Activated T-helper 1 cell treated with anti-CD3 and anti-CD28 coated beads, Interleukin-2, amount 50 U/mL, for 16 hours (primary cell): Measurements from ENCODE around the gene HOXA10.

Experiments
- DNase-seq, 2 donors: peaks; one replicate each; pipeline ENCODE4 v3.0.0-alpha.2; 2020; ENCODE audit warnings: low read depth in 1 of 2, low spot score in 1 of 2

The HOXA10 gene

DNA sequence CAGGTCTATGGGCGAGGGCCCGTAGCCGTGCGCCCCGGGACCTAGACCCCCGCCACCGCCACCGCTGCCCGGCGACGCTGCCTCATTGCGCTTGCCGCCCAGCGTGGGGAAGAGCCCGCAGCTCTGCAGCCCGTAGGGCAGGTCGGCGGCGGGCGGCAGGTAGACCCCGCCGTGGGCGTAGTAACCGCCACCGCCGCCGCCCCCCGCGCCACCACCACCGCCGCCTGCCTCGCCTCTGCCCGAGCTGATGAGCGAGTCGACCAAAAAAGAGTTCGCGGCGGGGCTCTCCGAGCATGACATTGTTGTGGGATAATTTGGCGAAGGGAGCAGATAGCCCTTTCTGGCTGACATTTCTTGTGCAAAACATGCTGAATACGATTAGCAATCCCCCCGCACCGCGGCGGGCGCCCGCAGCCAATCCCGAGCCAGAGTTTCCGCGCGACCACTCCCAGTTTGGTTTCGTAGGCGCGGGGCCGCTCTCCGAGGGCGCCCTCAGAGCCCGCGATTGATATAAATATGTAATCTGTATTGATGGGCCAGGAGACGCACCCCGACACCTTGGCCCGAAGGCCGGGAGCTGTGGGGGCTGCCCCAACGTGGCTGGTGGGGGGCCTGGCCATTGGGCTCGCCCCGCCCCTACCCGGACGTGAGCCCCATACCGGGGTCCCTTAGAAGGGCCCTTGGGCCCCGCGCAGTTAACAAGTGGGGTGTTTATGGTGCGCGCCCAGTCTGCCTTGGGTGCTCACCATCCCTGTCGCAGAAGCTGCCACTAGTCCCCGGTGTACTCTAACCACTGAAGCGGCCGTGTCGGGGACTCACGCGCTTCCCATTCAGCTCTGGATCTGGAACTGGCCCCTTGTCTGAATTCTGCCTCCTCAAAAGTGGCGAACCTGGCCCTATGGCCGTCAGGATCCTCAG is at the start of gene HOXA10:
HOXA10 (minus strand) TSS at position 365 of the 918 bp plus-strand sequence; CDS start at position 351, 14 bp downstream.
- DNase-seq, result peak in 1 of 2 donors; percentile 3

DNA sequence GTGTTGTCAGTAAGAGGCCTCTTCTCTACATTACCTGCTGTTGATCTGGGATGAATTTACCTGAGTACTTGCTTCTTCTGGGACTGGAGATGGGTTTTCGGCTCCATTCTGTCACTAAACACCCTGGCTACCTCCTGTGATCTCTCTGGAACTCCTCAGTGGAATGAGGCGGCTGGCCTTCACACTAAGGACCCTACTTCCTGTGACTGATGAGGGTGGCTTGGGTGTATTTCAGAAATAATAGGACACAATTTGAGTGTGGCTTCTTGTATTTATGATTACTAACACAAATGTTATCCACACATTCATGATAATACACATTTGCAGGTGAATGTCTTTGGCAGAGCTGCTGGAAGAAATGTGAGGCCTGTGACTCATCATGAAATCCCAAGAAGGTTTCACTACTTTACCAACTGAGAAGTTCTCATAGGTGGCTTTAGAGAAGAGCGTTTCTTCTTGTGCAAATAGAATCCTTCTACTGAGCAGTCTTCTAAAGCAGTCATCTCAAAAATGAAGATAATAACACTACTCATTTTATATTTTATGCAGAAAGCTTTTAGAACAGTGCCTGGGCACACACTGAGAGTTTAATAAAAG is 47.2 kb upstream of the HOXA10 start:
- no peak for DNase-seq

GRCh38 chr7:27220440-27220955 is 46.4 kb upstream of the HOXA10 start:
- DNase-seq, result no peak

- DNase-seq, result no peak
These were observed 45.7 kb upstream of the HOXA10 start for GRCh38 chr7:27219821-27220220.

GRCh38 chr7:27217951-27218350 is 43.8 kb upstream of the HOXA10 start:
- DNase-seq, result no peak

GRCh38 chr7:27215356-27215755 is 41.2 kb upstream of the HOXA10 start:
- no peak for DNase-seq

- DNase-seq, result no peak
These were observed 40.3 kb upstream of the HOXA10 start for GRCh38 chr7:27214239-27214950.

DNA sequence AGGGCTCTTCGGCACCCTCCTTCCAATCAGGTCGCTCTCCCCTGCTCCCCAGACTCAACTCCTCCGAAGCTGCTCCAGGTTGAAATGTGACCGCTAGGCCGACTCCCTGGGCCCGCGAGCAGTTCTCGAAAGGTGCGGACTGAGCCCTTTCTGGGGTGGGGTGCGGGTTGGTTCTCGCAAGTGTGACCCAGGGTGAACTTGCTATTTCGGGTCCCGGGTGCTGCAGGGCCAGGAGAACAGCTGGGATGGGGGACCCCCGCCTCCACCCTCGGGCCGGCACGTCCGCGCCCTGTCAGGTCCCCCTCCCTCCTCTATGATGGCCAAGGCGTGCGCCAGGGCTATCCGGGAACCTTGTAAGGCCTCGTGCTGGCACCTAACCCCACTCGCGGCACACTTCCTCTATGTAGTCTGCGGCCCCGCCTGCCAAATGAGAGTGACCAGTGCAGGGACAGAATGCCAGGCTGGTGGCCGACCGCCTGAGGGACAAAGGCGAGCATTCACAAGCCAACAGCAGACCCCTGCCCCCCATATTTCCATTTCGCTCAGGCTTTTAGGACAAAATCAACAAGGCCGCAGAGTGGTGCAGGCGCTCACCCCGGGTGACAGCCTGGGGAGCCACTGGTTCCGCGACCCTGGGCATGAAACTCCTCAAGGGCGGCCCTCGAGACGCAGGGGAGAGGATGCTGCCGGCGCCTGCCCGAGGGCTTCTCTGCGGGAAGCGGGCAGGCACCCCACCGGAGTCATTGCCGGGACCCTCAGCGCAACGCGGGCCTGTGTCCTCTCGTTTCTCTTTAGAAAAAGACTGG is 39.5 kb upstream of the HOXA10 start:
- DNase-seq, result no peak

DNA sequence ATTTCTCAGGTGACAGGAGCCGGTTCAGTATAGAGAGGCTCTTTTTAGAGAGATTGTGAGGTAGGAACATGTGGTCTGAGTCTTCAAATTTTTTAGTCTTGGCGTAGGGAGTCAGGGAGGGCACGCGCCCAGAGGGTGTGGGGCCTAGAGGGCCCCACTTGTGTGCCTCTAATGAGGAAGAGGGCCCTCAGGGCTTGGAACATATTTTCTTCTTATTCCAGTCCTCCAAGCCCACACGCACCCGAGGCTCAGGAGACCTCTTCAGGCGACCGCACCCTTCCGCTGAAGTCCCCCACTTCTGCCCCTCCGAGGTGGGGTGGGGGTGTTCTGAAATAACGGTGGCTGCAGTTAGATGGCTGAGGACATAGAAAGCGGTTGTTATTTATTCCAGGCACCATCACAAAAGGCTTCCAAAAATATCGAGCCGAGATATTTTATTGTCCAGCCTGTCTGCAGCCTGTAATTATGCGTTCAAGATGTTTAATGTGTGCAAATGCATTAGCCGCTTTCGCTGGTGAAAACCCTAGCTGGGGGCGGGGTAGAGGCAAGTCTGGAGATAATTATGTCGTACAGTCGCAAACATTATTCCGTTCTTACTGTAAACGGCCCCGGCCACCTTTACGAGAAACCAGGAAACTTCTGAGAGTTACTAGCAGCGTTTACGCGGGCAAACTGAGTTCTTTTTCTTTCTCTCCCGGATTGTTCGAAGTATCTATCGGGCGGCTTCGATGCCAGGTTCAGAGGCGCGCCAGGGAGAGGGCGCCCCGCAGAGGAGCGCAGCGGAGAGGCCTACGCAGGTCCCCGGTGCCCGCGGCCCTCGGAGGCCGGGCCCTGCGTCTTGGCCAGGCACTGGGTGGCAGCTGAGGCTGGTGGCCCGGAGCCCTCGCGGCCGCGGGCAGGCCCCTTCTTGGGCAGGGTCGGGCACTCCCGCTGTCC is 38.6 kb upstream of the HOXA10 start:
- no peak for DNase-seq

- no peak for DNase-seq
These were observed 37.7 kb upstream of the HOXA10 start for GRCh38 chr7:27211764-27212204.

DNA sequence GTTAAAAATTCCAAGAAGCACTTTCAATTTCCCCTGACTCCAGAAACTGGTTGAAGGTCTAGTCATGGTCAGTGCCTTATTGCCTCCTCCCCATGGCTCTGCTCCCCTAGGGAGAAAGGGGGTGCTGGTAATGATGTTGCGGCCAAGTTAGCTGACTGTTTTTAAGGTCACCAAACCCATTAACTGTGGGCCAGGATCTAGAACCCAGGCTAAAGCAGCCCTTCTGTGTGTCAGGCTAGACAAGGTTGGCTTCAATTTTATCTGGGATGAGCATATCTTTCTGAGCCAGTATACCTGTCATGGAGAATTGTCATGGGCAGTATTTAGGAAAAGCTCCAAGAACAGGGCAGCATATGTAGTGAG is 36.9 kb upstream of the HOXA10 start:
- DNase-seq, result no peak

- no peak for DNase-seq
These were observed 36.4 kb upstream of the HOXA10 start for GRCh38 chr7:27210441-27211083.

DNA sequence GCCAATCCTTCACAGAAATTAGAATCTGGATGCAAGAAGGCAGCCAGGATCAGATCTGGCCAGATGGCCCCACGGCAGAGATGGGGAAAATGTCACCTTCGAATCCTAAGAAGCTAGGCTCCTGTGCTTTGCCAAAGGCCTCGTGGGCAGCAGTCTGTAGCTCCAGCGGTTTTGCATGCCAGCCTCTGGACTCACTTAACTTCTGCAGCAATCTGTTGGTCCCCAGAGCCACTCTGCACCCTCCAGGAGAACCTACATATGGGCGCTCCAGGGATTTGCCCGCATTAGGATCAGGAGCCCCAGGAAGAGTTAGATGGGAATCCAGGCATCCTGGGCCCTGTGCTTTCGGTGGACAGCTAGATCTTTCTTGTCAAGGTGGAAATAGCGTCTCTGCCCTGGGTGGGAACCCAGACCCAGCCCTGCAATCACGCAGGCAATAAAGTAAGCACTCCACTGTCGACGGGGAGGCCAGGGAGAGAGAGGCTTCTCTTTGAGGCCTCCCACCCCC is 35.9 kb upstream of the HOXA10 start:
- no peak for DNase-seq

DNA sequence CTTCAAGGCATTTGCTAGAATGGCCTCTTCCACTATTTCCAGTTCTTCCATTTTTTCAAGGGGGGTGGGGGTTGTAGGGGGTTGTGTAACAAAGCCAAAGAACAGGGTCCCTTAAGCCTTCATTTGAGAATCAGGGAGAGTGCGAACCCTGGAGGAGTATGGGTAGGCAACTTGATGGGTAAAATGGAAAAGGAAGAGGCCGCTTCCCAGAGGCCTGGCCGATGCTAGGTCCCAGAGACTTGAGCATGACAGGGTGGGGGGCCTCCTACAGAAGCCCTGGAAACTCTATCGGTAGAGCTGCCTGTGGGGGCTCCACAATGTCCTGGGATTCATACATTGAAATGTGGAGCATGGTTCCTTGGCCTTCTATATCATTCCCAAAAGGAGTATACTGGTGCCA is 34.9 kb upstream of the HOXA10 start:
- no peak for DNase-seq

DNA sequence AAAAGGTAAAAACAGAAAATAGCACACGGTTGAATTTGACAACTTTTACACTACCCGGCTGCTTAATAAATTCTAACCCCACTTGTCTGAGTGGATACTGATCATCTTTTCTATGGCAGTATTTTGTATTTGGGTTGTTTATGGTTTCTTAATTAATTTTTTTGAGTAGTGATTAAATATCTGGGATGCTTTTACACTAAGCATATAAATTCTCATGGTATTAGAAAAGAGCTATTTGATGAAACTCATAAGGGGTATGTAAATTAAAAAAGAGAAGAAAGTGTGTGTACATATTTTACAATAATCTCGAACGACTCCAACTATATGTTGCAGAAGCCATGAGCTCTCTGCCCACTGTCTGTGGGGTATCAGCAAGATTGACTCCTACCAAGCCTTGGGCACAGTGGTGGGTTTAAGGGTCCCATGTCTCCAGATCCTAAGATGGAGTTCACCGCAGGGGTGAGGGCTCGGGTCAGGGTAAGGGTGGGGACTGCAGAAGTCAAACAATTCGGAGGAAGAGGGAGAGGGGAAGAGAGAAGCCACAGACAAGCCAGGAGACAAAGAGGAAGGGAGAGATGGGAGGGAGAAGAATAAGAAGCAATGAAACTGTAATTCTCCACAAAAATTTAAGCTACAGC is 33.3 kb upstream of the HOXA10 start:
- DNase-seq, result no peak

DNA sequence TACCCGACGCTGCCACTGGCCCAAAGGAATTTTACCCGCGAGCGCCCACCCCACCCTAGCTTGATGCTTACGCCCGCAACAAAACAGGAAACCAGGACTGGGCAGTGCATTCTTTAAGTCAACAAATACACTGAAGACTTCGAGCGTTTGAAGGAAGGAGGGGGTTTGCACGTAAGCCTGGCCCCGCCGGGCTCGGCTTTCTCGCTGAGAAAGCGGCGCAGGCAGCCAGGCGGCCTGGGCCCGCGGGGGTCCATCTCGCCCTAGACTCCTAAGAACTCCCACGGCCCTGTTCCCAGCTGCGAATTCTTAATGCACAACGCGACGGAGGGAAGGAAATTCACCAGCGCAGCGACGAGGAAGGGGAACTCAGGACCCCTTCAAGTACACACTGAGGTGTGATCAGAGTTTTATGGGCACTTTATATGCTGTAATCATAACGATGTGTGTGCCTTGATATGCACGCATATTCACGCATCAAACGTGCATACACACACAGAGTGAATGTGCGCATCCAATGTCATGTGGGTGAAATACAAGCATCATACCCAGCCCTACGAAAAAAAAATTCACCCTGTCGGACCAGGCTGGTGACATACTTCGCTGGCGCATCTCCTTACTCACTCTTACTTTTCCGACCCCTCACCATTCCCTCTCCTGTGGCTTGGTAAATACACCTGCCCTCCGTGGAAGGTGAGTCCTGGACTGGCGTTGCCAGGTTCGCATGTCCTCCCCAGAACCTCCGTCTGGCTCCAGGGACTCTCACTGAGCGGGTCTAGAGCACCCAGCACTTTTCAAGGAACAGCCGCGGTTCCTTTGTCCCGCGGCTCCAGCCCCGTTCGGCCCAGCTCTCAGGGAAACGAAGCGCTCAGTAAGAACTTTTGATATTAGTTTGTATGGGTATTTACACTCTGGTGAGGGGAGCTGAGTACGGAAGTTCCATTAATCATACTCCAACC is 31.5 kb upstream of the HOXA10 start:
- no peak for DNase-seq

DNA sequence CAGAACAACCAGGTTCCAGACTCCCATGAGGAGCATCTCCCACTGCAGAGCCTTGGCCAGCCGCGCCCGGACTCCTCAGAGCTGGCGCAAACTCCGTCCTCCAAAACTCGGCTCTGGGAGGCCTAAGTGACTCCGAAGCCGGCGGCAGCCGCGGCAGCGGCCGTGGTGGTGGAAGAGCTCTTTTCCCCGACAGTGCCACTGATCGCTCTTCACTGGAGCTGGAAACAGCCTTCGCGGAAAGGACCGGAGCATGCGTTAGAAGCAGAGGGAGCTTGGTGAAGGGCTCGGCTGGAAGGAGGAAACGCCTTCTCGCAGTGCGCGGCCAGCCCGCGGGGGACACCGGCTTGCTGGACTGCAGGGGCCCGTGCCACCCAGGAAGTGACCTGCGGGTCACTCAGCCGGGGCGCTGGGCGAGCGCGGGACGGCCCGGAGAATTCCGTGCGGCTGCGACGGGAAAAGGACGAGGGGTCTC is 30.8 kb upstream of the HOXA10 start:
- no peak for DNase-seq
